GM12878 (cell line): Measurements from ENCODE around the gene ADARB1.

ENCODE experiments used
- BCL3 ChIP-seq: IDR thresholded peaks from 2 replicates; pipeline ENCODE4 v1.6.1; 2011; ENCODE audit warnings: borderline replicate concordance, low read depth, mild to moderate bottlenecking, moderate library complexity, low read length; ENCODE audit not compliant: insufficient read depth, poor library complexity, severe bottlenecking
- CTCF ChIP-seq, 3 experiments: IDR thresholded peaks in 2 of 3; conservative IDR thresholded peaks in 1 of 3; 2 replicates each; pipeline ENCODE4 v1.5.1; 2011; ENCODE audit warnings: low read depth in 3 of 3, low read length in 3 of 3, mild to moderate bottlenecking in 3 of 3, control low read depth in 2 of 3, moderate library complexity in 2 of 3, inconsistent platforms in 1 of 3, mixed read lengths in 1 of 3; ENCODE audit not compliant: control insufficient read depth in 2 of 3, insufficient read depth in 1 of 3; ENCODE audit errors: extremely low read depth in 1 of 3
- EZH2 ChIP-seq: IDR thresholded peaks from 2 replicates; pipeline ENCODE4 v1.6.1; 2012; ENCODE audit warnings: low read depth, mild to moderate bottlenecking, control low read depth, inconsistent platforms, low read length, borderline replicate concordance; ENCODE audit not compliant: control insufficient read depth
- JUNB ChIP-seq: IDR thresholded peaks from 2 replicates; pipeline ENCODE4 v1.6.1; 2016; ENCODE audit warnings: antibody characterized with exemption, mild to moderate bottlenecking
- MTA3 ChIP-seq: IDR thresholded peaks from 2 replicates; pipeline ENCODE4 v1.6.1; 2012; ENCODE audit warnings: low read length, inconsistent platforms, borderline replicate concordance
- POLR2AphosphoS2 ChIP-seq: IDR thresholded peaks from 2 replicates; pipeline ENCODE4 v1.6.1; 2011; ENCODE audit warnings: low read depth, mild to moderate bottlenecking, low read length, improper control_type of control experiment, moderate library complexity
- TF ChIP-seq, protein P1 (sequence below): IDR thresholded peaks from 2 replicates; pipeline ENCODE4 v1.6.1; 2012; ENCODE audit warnings: mild to moderate bottlenecking, low read depth, low read length
- TF ChIP-seq, protein P2 (sequence below): fragments of 450-650 bp; formaldehyde crosslinking; IDR thresholded peaks from 2 replicates; pipeline ENCODE4 v1.4.0; 2020; ENCODE audit warnings: mild to moderate bottlenecking, moderate library complexity

DNA sequence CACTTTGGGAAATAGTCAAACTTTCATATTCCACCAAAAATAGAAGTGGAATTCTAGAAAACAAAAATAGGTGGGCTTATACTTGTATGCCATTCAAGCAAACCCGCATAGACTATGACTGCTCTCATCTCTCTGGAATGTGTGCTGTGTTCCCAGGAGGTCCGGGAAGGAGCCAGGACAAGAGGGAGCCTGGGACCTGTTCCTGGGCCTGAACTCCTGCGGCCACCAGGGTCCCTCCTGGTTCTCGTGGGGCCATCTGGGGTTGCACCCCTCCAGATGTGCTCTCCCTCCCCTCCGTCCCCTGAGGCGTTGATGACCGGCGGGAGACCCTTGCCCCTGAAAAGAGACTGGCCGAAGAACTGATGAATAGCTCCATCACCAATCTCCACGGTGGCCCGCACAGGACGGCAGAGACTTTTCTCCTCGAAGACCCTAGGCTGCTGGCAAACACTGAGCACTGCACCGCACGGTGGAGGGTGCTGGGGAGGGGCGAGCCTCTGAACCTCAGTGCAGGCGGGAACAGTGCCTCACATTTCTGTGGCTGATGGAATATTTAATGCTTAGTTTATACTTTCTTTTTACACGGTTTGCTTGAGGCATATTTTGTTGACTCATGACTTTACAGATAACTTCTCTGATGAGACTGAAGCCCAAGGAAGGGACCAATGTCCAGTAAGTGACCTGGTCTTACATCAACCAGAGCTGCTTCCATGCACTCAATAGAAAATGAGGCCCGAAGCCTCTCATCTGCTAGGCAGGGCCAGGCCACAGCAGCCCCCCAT, 9.6 kb upstream of the ADARB1 start:
- TF ChIP-seq EZH2 (no peak), POLR2AphosphoS2 (no peak), BCL3 (no peak), MTA3 (no peak), CTCF (IDR thresholded peaks at IDR 0.05 in 2 of 3, conservative IDR thresholded peaks at IDR 0.05 in 1 of 3; ENCODE audit: control insufficient read depth in 2 of 3, extremely low read depth in 1 of 3, insufficient read depth in 1 of 3, low read depth in 3 of 3, low read length in 3 of 3) (no peak), JUNB (no peak)
- TF ChIP-seq, protein P1, sequence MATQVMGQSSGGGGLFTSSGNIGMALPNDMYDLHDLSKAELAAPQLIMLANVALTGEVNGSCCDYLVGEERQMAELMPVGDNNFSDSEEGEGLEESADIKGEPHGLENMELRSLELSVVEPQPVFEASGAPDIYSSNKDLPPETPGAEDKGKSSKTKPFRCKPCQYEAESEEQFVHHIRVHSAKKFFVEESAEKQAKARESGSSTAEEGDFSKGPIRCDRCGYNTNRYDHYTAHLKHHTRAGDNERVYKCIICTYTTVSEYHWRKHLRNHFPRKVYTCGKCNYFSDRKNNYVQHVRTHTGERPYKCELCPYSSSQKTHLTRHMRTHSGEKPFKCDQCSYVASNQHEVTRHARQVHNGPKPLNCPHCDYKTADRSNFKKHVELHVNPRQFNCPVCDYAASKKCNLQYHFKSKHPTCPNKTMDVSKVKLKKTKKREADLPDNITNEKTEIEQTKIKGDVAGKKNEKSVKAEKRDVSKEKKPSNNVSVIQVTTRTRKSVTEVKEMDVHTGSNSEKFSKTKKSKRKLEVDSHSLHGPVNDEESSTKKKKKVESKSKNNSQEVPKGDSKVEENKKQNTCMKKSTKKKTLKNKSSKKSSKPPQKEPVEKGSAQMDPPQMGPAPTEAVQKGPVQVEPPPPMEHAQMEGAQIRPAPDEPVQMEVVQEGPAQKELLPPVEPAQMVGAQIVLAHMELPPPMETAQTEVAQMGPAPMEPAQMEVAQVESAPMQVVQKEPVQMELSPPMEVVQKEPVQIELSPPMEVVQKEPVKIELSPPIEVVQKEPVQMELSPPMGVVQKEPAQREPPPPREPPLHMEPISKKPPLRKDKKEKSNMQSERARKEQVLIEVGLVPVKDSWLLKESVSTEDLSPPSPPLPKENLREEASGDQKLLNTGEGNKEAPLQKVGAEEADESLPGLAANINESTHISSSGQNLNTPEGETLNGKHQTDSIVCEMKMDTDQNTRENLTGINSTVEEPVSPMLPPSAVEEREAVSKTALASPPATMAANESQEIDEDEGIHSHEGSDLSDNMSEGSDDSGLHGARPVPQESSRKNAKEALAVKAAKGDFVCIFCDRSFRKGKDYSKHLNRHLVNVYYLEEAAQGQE, result no peak
- TF ChIP-seq, protein P2, sequence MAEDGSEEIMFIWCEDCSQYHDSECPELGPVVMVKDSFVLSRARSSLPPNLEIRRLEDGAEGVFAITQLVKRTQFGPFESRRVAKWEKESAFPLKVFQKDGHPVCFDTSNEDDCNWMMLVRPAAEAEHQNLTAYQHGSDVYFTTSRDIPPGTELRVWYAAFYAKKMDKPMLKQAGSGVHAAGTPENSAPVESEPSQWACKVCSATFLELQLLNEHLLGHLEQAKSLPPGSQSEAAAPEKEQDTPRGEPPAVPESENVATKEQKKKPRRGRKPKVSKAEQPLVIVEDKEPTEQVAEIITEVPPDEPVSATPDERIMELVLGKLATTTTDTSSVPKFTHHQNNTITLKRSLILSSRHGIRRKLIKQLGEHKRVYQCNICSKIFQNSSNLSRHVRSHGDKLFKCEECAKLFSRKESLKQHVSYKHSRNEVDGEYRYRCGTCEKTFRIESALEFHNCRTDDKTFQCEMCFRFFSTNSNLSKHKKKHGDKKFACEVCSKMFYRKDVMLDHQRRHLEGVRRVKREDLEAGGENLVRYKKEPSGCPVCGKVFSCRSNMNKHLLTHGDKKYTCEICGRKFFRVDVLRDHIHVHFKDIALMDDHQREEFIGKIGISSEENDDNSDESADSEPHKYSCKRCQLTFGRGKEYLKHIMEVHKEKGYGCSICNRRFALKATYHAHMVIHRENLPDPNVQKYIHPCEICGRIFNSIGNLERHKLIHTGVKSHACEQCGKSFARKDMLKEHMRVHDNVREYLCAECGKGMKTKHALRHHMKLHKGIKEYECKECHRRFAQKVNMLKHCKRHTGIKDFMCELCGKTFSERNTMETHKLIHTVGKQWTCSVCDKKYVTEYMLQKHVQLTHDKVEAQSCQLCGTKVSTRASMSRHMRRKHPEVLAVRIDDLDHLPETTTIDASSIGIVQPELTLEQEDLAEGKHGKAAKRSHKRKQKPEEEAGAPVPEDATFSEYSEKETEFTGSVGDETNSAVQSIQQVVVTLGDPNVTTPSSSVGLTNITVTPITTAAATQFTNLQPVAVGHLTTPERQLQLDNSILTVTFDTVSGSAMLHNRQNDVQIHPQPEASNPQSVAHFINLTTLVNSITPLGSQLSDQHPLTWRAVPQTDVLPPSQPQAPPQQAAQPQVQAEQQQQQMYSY (CRISPR knock-in tag), result no peak
